HG03575 (cell line): Measurements from ENCODE around the gene MARK4.

Experiments
- ATAC-seq: cut with Tn5 transposase; IDR thresholded peaks from one replicate; pipeline ENCODE4 v1.9.1; 2021; ENCODE audit not compliant: unreplicated experiment, insufficient number of reproducible peaks, low FRiP score; ENCODE audit errors: extremely low read depth

MARK4 gene

GRCh38 chr19:45350477-45351058 is 99.5 kb downstream of the MARK4 start:
- ATAC-seq, result no peak

- ATAC-seq, result no peak
Measured at GRCh38 chr19:45351401-45351952, 100.4 kb downstream of the MARK4 start.

- no peak for ATAC-seq
Measured at GRCh38 chr19:45352062-45352461, 101.0 kb downstream of the MARK4 start.

- no peak for ATAC-seq
Measured at GRCh38 chr19:45352471-45352870, 101.4 kb downstream of the MARK4 start.

- no peak for ATAC-seq
Measured at GRCh38 chr19:45352914-45353796, 102.1 kb downstream of the MARK4 start.

- ATAC-seq, result no peak
Measured at GRCh38 chr19:45354241-45354842, 103.3 kb downstream of the MARK4 start.
